Spleen (tissue), 11 donors: Measurements from ENCODE around the gene FAM221B. TPM values are rescaled to one million over a fixed set of nuclear protein-coding genes. Genes with fewer than 3 reads are reported as not detected.

Source experiments
- DNase-seq: peaks from one replicate; pipeline ENCODE4 v3.0.0-alpha.2; 2020
- H3K27ac ChIP-seq, 8 donors: fragments of 200-600 bp; sonication (generic) in 7 of 8; 1 replicate in 4 of 8; 2 replicates in 4 of 8; pipeline versions ENCODE4 v1.5.0 to v1.8.0; 2016 to 2021; ENCODE audit warnings: inconsistent platforms in 4 of 8, mild to moderate bottlenecking in 4 of 8, moderate library complexity in 1 of 8
- H3K27me3 ChIP-seq, 7 donors: fragments of 200-600 bp; sonication (generic) in 6 of 7; replicated peaks in 1 of 7; 1 replicate in 4 of 7; 2 replicates in 3 of 7; pipeline versions ENCODE4 v1.5.0 to v1.8.0; 2016 to 2021; ENCODE audit warnings: inconsistent platforms in 3 of 7, mild to moderate bottlenecking in 1 of 7
- H3K36me3 ChIP-seq, 6 donors: fragments of 200-600 bp; sonication (generic) in 5 of 6; 1 replicate in 4 of 6; 2 replicates in 2 of 6; pipeline versions ENCODE4 v1.5.0 to v1.8.0; 2016 to 2021; ENCODE audit warnings: inconsistent platforms in 2 of 6
- H3K4me1 ChIP-seq, 6 donors: fragments of 200-600 bp; sonication (generic) in 5 of 6; 1 replicate in 3 of 6; 2 replicates in 3 of 6; pipeline versions ENCODE4 v1.5.0 to v1.8.0; 2016 to 2021; ENCODE audit warnings: inconsistent platforms in 3 of 6
- H3K4me3 ChIP-seq, 8 donors: fragments of 200-600 bp; sonication (generic) in 7 of 8; 1 replicate in 4 of 8; 2 replicates in 4 of 8; pipeline versions ENCODE4 v1.5.0 to v1.8.0; 2016 to 2021; ENCODE audit warnings: inconsistent platforms in 4 of 8, mild to moderate bottlenecking in 4 of 8, moderate library complexity in 2 of 8
- H3K9me3 ChIP-seq, 8 donors: fragments of 200-600 bp; sonication (generic) in 7 of 8; 1 replicate in 4 of 8; 2 replicates in 4 of 8; pipeline versions ENCODE4 v1.5.0 to v1.8.0; 2016 to 2021; ENCODE audit warnings: inconsistent platforms in 4 of 8
- POLR2A ChIP-seq, 3 donors: fragments of 450-650 bp; IDR thresholded peaks; one replicate each; pipeline ENCODE4 v1.5.1; 2017; ENCODE audit warnings: antibody characterized with exemption in 3 of 3, mild to moderate bottlenecking in 1 of 3
- POLR2AphosphoS5 ChIP-seq, 3 donors: sonication (generic); formaldehyde crosslinking; IDR thresholded peaks; one replicate each; pipeline ENCODE4 v1.5.1; 2017; ENCODE audit warnings: antibody characterized with exemption in 3 of 3
- WGBS, 5 donors: extraction: QIAGEN DNeasy Blood & Tissue Kit in 3 of 5; methylation state at CpG; one replicate each; pipeline versions ENCODE4 v1.1.5 to v1.1.7; 2013 to 2018; 5-methylcytosine and 5-hydroxymethylcytosine counted together
- intact Hi-C: fragments of 100-400 bp; cut with DNase I; formaldehyde crosslinking; loops from one replicate; pipeline ENCODE4 v1.15.0; 2023; ENCODE audit warnings: low total_unique reads
- polyA plus RNA-seq, 3 donors: library from polyadenylated mRNA; stranded (reverse); fragments of 200-250 nt; gene quantifications; one replicate each; pipeline ENCODE4 v1.2.1, GENCODE V29; 2013
- total RNA-seq, 7 donors: library from RNA; depleted of rRNA in 3 of 7; stranded (reverse); fragments of >200 nt in 3 of 7; fragmentation: NEBNext Ultra II Directional in 4 of 7; extraction: Animal tissue kit (Norgen Biotek cat#: 25700) in 4 of 7; gene quantifications; one replicate each; pipeline versions ENCODE4 v1.1.0 to v1.2.1, GENCODE V29; 2016 to 2021
- TF ChIP-seq, protein P1 (sequence below), 11 experiments: fragments of 200-600 bp in 7 of 11; fragments of 450-650 bp in 4 of 11; sonication (generic) in 4 of 11; IDR thresholded peaks in 8 of 11; conservative IDR thresholded peaks in 3 of 11; 1 replicate in 7 of 11; 2 replicates in 4 of 11; pipeline versions ENCODE4 v1.4.0 to v1.8.0; 2016 to 2021; ENCODE audit warnings: antibody characterized with exemption in 11 of 11, inconsistent platforms in 4 of 11, mild to moderate bottlenecking in 1 of 11
- donor health status: healthy with polysubstance abuse.
- donor health status: DM: no; HTN: no; CAD: no; lungs with moderate emphysema.
- donor health status: DM: no; HTN: no; CAD: no.
- donor health status: Bipolar disorder and iron deficiency.
- donor health status: healthy.
- donor health status: DM: no; HTN: no; CAD: no.
- donor health status: DM: yes; HTN: yes; CAD: no.

The FAM221B gene
- total and polyA plus RNA-seq, 10 donors = not detected

DNA sequence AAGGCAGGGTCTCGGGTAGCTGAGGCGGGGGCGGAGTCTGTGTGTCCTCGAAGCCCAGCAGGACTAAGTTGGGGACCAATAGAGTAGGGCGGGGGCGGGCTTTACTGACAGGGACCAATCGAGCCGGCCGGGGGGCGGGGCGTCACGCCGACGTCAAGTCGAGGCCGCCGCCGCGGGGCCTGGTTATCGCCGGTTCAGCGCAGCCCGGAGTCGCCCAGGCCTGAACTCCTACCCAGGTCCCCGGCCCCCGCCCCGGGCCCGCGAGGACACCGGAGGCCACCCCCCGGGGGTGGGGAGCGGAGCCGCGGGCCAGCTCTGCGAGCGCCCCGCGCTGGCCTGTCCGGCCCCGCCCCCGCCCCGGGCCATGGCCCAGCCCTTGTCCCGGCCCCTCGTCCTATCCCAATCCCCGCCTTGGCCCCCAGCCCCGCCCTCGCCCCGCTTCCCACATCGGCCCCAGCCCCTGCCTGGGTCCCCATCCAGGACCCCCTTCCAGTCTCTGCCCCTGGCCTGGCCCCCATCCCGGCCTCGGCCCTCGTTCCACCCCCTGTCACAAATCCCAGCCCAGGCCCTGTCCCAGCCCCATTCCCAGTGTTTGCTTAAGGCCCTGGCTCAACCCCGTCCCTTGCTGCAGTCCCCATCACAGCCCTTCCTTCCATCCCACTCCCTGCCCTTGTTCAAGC lies 692 bp upstream of the FAM221B start, which contains the start of gene TMEM8B:
TSS of gene TMEM8B (plus strand) at position 145 of the 680 bp plus-strand sequence. CDS start at position 365, 220 bp downstream.
- peak; percentile 97 for DNase-seq
- H3K4me3 ChIP-seq = peak within 1 kb of the TSS; percentile 54 to 85 (median 64)
- no peaks in the 10 kb centered on the region for H3K36me3 ChIP-seq
- peaks cover 5 to 61% (median 35%) of the 10 kb centered on the region in 6 donors for H3K4me1 ChIP-seq
- TF ChIP-seq, protein P1, sequence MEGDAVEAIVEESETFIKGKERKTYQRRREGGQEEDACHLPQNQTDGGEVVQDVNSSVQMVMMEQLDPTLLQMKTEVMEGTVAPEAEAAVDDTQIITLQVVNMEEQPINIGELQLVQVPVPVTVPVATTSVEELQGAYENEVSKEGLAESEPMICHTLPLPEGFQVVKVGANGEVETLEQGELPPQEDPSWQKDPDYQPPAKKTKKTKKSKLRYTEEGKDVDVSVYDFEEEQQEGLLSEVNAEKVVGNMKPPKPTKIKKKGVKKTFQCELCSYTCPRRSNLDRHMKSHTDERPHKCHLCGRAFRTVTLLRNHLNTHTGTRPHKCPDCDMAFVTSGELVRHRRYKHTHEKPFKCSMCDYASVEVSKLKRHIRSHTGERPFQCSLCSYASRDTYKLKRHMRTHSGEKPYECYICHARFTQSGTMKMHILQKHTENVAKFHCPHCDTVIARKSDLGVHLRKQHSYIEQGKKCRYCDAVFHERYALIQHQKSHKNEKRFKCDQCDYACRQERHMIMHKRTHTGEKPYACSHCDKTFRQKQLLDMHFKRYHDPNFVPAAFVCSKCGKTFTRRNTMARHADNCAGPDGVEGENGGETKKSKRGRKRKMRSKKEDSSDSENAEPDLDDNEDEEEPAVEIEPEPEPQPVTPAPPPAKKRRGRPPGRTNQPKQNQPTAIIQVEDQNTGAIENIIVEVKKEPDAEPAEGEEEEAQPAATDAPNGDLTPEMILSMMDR (IDR thresholded peaks at IDR 0.05 in 8 of 11, conservative IDR thresholded peaks at IDR 0.05 in 3 of 11) = peak in 1 of 11 experiments; percentile 6
- TF ChIP-seq POLR2AphosphoS5 (IDR thresholded peaks at IDR 0.05) = peak; percentile 42 to 77 (median 60)
- no peak for TF ChIP-seq POLR2A (IDR thresholded peaks at IDR 0.05)
- intact Hi-C loops = no loop called here
- WGBS, 5 donors = 1 to 3% (median 2%) methylated on average over 15 to 53 of the region's 53 CpGs
- H3K9me3 ChIP-seq = no peaks in the 10 kb centered on the region
- peak within 1 kb of the TSS; percentile 89 to 97 (median 94) for H3K27ac ChIP-seq
- H3K27me3 ChIP-seq = no peaks in the 10 kb centered on the region

DNA sequence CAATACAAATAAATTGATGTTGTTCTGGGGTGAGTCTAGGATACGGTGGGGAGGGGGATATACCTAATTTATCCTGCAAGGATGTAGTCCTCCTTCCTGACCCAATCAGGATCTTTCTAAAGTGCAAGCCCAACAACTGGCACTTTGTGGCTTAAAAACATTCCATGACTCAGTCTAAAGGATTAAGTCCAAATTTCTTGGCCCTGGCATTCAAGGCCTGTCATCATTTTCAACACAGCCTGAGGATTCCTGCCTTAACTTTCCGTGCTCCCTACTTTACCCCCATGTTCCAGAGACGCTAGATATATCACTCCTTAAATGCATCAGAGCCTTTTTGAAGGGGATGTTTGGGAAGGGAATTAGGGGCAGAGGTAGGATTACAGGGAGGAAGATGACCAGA lies 1.0 kb downstream of the FAM221B start:
- peaks cover 4 to 44% (median 24%) of the 10 kb centered on the region in 6 donors for H3K4me1 ChIP-seq
- no peak for DNase-seq
- intact Hi-C loops = no loop called here

DNA sequence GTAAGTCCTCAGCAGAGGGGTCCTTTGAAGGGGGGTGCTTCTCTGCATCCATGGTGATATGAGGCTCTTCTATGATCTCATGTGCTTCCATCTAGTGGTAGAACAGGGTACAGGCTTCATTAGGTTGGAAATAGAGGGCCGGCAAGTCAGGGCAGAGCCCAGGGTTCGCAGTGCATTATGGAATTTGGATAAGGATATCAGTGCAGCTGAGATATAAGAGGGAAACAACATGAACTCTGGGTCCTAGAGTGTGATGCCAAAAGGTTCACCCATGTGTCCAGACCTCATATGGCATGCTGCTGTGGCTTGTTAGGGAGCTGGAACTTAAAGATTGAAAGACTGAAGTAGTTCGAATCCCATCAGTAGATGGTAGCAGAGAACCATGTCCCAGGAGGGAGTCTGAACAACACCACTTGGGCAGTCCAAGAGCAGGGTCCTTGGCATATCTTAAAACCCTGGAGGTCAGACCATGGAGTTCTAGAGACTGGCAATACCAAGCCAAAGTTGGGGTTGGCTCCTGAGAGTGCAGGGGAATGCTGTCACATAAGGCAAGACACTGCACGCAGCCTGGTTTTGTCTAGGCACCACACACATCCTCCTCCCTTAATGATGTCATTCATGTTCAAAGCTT lies 2.3 kb downstream of the FAM221B start:
- DNase-seq = no peak
- intact Hi-C loops = no loop called here
- TF ChIP-seq POLR2AphosphoS5 (IDR thresholded peaks at IDR 0.05) = no peak
- TF ChIP-seq, protein P1 (IDR thresholded peaks at IDR 0.05 in 8 of 11, conservative IDR thresholded peaks at IDR 0.05 in 3 of 11) = peak; percentile 71 to 90 (median 85)
- no peaks in the 10 kb centered on the region for H3K27me3 ChIP-seq
- H3K9me3 ChIP-seq = no peaks in the 10 kb centered on the region
- peaks cover 4 to 37% (median 23%) of the 10 kb centered on the region in 6 donors for H3K4me1 ChIP-seq
- H3K4me3 ChIP-seq = no peak overlapping the region
- H3K36me3 ChIP-seq = no peaks in the 10 kb centered on the region
- no peak overlapping the region for H3K27ac ChIP-seq
- WGBS, 5 donors = 28 to 34% (median 31%) methylated on average over 4 of the region's 4 CpGs

More for the DNA sequence above, 1.0 kb downstream of the FAM221B start:
- no peaks in the 10 kb centered on the region for H3K9me3 ChIP-seq
- TF ChIP-seq, protein P1 (IDR thresholded peaks at IDR 0.05 in 8 of 11, conservative IDR thresholded peaks at IDR 0.05 in 3 of 11) = no peak
- TF ChIP-seq POLR2A (IDR thresholded peaks at IDR 0.05) (no peak), POLR2AphosphoS5 (IDR thresholded peaks at IDR 0.05) (no peak)
- no peaks in the 10 kb centered on the region for H3K36me3 ChIP-seq
- H3K4me3 ChIP-seq = no peak overlapping the region
- H3K27ac ChIP-seq = no peak overlapping the region
- 89 to 94% (median 92%) methylated on average over 3 of the region's 3 CpGs for WGBS, 5 donors
- H3K27me3 ChIP-seq = no peaks in the 10 kb centered on the region

DNA sequence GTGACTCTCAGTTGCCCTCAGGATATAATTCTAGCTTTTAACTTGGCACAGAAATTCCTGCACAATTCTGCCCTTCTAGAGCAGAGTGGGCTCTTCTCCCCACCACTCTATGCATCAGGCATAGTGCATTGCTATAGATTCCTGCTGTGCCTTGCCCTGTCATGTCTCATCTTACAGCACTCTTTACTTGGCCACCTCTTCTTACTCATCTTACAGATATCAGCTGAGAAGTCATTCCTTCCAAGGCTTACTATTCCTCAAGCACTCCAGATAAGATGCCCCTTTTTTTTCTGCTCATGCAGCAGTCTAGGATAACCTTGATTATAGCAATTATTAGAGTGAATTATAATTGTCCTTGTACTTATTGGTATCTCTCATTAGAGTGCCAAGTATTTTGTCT lies 5.6 kb downstream of the FAM221B start:
- intact Hi-C loops = no loop called here
- no peak for DNase-seq
- no peaks in the 10 kb centered on the region for H3K36me3 ChIP-seq
- no peaks in the 10 kb centered on the region for H3K9me3 ChIP-seq
- peaks cover 0 to 9% (median 6%) of the 10 kb centered on the region in 6 donors for H3K4me1 ChIP-seq
- no peaks in the 10 kb centered on the region for H3K27me3 ChIP-seq
- H3K27ac ChIP-seq = no peak overlapping the region
- TF ChIP-seq, protein P1 (IDR thresholded peaks at IDR 0.05 in 8 of 11, conservative IDR thresholded peaks at IDR 0.05 in 3 of 11) = no peak
- no peak overlapping the region for H3K4me3 ChIP-seq
